ENCODE measurements around the gene SSR4. TPM values are rescaled to one million over a fixed set of nuclear protein-coding genes. Genes with fewer than 3 reads are reported as not detected.

SSR4 gene
- total and polyA plus RNA-seq, 2 donors (not counting 1 experiment from before 2014, with no cell fraction given), result 141 to 144 TPM

DNA sequence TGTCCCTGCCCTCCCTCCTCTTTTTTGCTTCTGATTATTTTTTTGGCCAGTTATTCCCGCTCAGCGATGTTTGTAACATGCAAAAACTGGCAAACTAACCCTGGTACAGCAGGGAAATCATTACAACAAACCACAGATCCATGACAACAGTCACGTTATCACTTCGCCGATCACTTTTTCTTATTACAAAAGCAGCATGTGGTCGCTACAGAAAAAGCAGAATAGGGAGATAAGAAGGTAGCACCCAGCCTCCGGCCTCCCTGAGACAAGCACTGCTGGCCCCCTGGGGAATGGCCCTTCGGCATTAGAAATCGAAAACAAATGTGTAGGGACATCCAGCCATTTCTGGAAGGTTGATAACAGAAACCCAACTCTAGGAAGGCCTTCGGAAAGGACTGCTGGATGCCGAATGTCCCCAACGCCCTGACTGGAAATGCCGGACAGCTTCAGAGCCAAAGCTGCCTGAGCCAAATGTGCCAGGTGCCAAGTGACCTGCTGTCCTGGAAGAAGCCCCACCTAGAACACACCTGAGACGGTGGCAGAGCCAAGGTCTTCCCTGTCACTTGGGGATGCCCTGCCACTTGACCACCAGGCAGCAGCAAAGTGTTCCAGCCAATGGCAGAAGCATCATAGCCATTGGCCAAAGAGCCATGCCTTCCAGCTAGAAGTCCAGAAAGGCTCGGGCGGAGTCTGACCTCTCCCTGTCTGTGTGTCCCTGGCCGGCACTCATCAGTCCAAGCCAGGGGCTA is 3.2 kb upstream of the SSR4 start:
- H3K9me3 ChIP-seq (ENCODE audit: control insufficient read depth, insufficient read depth, low read depth, low read length), result no peaks in the 10 kb centered on the region
- H3K79me2 ChIP-seq (ENCODE audit: control insufficient read depth, insufficient read depth, low read length), result peaks cover 41% of the 10 kb centered on the region
- H2AFZ ChIP-seq (ENCODE audit: low read length), result no peak overlapping the region
- no peak overlapping the region for H3K9ac ChIP-seq (ENCODE audit: insufficient read depth, low read length)
- H3K27me3 ChIP-seq (ENCODE audit: control insufficient read depth, insufficient read depth, low read length), result no peaks in the 10 kb centered on the region
- H3K27ac ChIP-seq (ENCODE audit: insufficient read depth, low read length), result no peak overlapping the region
- no peak for DNase-seq (ENCODE audit: low read depth in 2 of 2)
- TF ChIP-seq, protein P1, sequence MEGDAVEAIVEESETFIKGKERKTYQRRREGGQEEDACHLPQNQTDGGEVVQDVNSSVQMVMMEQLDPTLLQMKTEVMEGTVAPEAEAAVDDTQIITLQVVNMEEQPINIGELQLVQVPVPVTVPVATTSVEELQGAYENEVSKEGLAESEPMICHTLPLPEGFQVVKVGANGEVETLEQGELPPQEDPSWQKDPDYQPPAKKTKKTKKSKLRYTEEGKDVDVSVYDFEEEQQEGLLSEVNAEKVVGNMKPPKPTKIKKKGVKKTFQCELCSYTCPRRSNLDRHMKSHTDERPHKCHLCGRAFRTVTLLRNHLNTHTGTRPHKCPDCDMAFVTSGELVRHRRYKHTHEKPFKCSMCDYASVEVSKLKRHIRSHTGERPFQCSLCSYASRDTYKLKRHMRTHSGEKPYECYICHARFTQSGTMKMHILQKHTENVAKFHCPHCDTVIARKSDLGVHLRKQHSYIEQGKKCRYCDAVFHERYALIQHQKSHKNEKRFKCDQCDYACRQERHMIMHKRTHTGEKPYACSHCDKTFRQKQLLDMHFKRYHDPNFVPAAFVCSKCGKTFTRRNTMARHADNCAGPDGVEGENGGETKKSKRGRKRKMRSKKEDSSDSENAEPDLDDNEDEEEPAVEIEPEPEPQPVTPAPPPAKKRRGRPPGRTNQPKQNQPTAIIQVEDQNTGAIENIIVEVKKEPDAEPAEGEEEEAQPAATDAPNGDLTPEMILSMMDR (conservative IDR thresholded peaks at IDR 0.05 in 1 of 2, IDR thresholded peaks at IDR 0.05 in 1 of 2; ENCODE audit: low read depth in 1 of 2, low read length in 2 of 2), result no peak
- TF ChIP-seq EZH2 (IDR thresholded peaks at IDR 0.05; ENCODE audit: low read length, missing control alignments), result no peak
- H3K4me3 ChIP-seq (replicated peaks in 1 of 4; ENCODE audit: control extremely low read depth in 1 of 4, insufficient read depth in 1 of 4, low read depth in 3 of 4, low read length in 4 of 4), result no peak overlapping the region
- no peaks in the 10 kb centered on the region for H4K20me1 ChIP-seq (ENCODE audit: control insufficient read depth, extremely low read depth, insufficient read depth, low read length)
- peaks cover 5% of the 10 kb centered on the region for H3K36me3 ChIP-seq (ENCODE audit: control insufficient read depth, insufficient read depth, low read length)
- H3K4me2 ChIP-seq (ENCODE audit: extremely low read depth, insufficient read depth, low read length), result no peak overlapping the region
- H3K4me1 ChIP-seq (ENCODE audit: control insufficient read depth, extremely low read depth, insufficient read depth, low read length), result peaks cover 7% of the 10 kb centered on the region

DNA sequence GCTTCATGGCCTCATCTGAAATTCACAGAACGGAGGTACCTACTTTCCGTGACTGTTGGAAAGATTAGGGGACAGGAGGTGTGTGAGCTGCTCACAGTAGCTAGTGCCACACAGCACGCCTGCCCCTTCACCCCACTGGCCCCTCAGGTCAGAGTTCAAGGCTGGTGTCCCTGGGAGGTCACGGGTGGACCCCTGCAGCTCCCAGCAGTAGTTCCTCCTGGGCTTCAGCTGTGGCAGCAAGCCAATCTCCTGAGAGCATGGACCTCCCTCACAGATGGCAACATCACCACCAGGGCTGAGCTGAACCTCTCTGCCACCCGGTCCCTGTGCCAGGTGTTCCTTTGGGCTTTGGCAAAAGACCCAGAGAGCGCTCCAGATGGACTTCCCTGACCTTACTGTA is 2.1 kb upstream of the SSR4 start:
- no peak overlapping the region for H3K4me2 ChIP-seq (ENCODE audit: extremely low read depth, insufficient read depth, low read length)
- H3K27me3 ChIP-seq (ENCODE audit: control insufficient read depth, insufficient read depth, low read length), result no peaks in the 10 kb centered on the region
- H3K4me3 ChIP-seq (replicated peaks in 1 of 4; ENCODE audit: control extremely low read depth in 1 of 4, insufficient read depth in 1 of 4, low read depth in 3 of 4, low read length in 4 of 4), result no peak overlapping the region
- H3K4me1 ChIP-seq (ENCODE audit: control insufficient read depth, extremely low read depth, insufficient read depth, low read length), result peaks cover 7% of the 10 kb centered on the region
- no peak overlapping the region for H3K27ac ChIP-seq (ENCODE audit: insufficient read depth, low read length)
- no peak overlapping the region for H3K9ac ChIP-seq (ENCODE audit: insufficient read depth, low read length)
- no peak for DNase-seq (ENCODE audit: low read depth in 2 of 2)
- H3K36me3 ChIP-seq (ENCODE audit: control insufficient read depth, insufficient read depth, low read length), result peaks cover 5% of the 10 kb centered on the region
- H3K9me3 ChIP-seq (ENCODE audit: control insufficient read depth, insufficient read depth, low read depth, low read length), result no peaks in the 10 kb centered on the region
- no peaks in the 10 kb centered on the region for H4K20me1 ChIP-seq (ENCODE audit: control insufficient read depth, extremely low read depth, insufficient read depth, low read length)
- TF ChIP-seq EZH2 (IDR thresholded peaks at IDR 0.05; ENCODE audit: low read length, missing control alignments), result no peak
- TF ChIP-seq, protein P1 (conservative IDR thresholded peaks at IDR 0.05 in 1 of 2, IDR thresholded peaks at IDR 0.05 in 1 of 2; ENCODE audit: low read depth in 1 of 2, low read length in 2 of 2), result no peak
- no peak overlapping the region for H2AFZ ChIP-seq (ENCODE audit: low read length)
- peaks cover 44% of the 10 kb centered on the region for H3K79me2 ChIP-seq (ENCODE audit: control insufficient read depth, insufficient read depth, low read length)

DNA sequence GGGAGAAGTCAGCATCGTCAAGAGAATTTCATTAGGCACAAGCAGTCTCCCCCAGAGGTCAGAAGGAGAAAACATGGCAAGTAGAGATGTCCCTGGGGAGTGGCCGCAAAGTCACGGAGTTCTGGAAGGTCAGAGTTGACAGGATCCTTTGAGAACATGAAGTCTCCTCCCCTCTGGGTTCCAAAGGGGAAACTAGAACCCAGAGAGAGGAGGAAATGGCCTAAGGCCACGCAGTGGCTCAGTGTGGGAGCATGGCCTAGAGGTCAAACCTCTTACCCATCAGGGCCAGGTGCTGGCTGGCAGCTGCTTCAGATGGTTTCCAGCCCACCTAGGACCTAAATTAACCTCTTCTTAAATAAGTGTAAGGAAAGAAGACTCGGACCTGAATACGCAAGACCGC is 1.2 kb upstream of the SSR4 start:
- Histone ChIP-seq H3K4me2 (ENCODE audit: extremely low read depth, insufficient read depth, low read length) (peak overlapping the region; percentile 53), H3K4me1 (ENCODE audit: control insufficient read depth, extremely low read depth, insufficient read depth, low read length) (peaks cover 7% of the 10 kb centered on the region), H3K27me3 (ENCODE audit: control insufficient read depth, insufficient read depth, low read length) (no peaks in the 10 kb centered on the region), H3K9me3 (ENCODE audit: control insufficient read depth, insufficient read depth, low read depth, low read length) (no peaks in the 10 kb centered on the region), H3K9ac (ENCODE audit: insufficient read depth, low read length) (peak overlapping the region; percentile 98), H3K27ac (ENCODE audit: insufficient read depth, low read length) (peak overlapping the region; percentile 96), H2AFZ (ENCODE audit: low read length) (no peak overlapping the region), H4K20me1 (ENCODE audit: control insufficient read depth, extremely low read depth, insufficient read depth, low read length) (no peaks in the 10 kb centered on the region), H3K4me3 (replicated peaks in 1 of 4; ENCODE audit: control extremely low read depth in 1 of 4, insufficient read depth in 1 of 4, low read depth in 3 of 4, low read length in 4 of 4) (peak overlapping the region; percentile 58 to 73 (median 69)), H3K79me2 (ENCODE audit: control insufficient read depth, insufficient read depth, low read length) (peaks cover 44% of the 10 kb centered on the region), H3K36me3 (ENCODE audit: control insufficient read depth, insufficient read depth, low read length) (peaks cover 6% of the 10 kb centered on the region)
- TF ChIP-seq EZH2 (IDR thresholded peaks at IDR 0.05; ENCODE audit: low read length, missing control alignments), result no peak
- TF ChIP-seq, protein P1 (conservative IDR thresholded peaks at IDR 0.05 in 1 of 2, IDR thresholded peaks at IDR 0.05 in 1 of 2; ENCODE audit: low read depth in 1 of 2, low read length in 2 of 2), result no peak
- DNase-seq (ENCODE audit: low read depth in 2 of 2), result no peak

Measured in fibroblast of lung (primary cell).